ENCODE data around the gene BCAP29.

BCAP29 gene

GRCh38 chr7:107543338-107543993 is 36.6 kb upstream of the BCAP29 start:
- Histone ChIP-seq H4K8ac (ENCODE audit: low read depth, low read length) (no peak overlapping the region), H3K4me1 (ENCODE audit: control insufficient read depth, low read depth, low read length) (no peaks in the 10 kb centered on the region), H2AK5ac (ENCODE audit: low read length) (no peak overlapping the region), H2BK15ac (replicated peaks; ENCODE audit: low read depth) (no peak overlapping the region), H3K27ac (ENCODE audit: low read depth, low read length) (no peak overlapping the region), H3K27me3 (ENCODE audit: insufficient read depth, low read length, poor library complexity) (no peaks in the 10 kb centered on the region), H3K9ac (ENCODE audit: low read length) (no peak overlapping the region), H3K56ac (ENCODE audit: low read length) (no peak overlapping the region), H2BK5ac (ENCODE audit: low read length) (no peak overlapping the region), H3K18ac (ENCODE audit: low read length) (no peak overlapping the region), H3K4me2 (ENCODE audit: low read length) (no peak overlapping the region), H3K4me3 (ENCODE audit: low read length) (no peak overlapping the region), H4K5ac (ENCODE audit: low read length) (no peak overlapping the region), H3K79me1 (ENCODE audit: low read length) (peaks cover 5% of the 10 kb centered on the region), H2BK120ac (ENCODE audit: low read depth, low read length) (no peak overlapping the region), H3K36me3 (ENCODE audit: control insufficient read depth, insufficient read depth, low read length) (no peaks in the 10 kb centered on the region), H3K23ac (ENCODE audit: low read length) (no peak overlapping the region), H3K79me2 (ENCODE audit: control insufficient read depth, insufficient read depth, low read length) (no peaks in the 10 kb centered on the region), H3K4ac (ENCODE audit: low read depth, low read length) (no peak overlapping the region)
- DNase-seq, result no peak
- no CpG with 5 or more reads among the region's 5 CpGs for WGBS (ENCODE audit: extremely low coverage, insufficient coverage, low lambda C conversion rate)

- no peak overlapping the region for H3K18ac ChIP-seq (ENCODE audit: low read length)
- H3K4ac ChIP-seq (ENCODE audit: low read depth, low read length), result no peak overlapping the region
- no peak overlapping the region for H3K27ac ChIP-seq (ENCODE audit: low read depth, low read length)
- no peaks in the 10 kb centered on the region for H3K4me1 ChIP-seq (ENCODE audit: control insufficient read depth, low read depth, low read length)
- H3K9ac ChIP-seq (ENCODE audit: low read length), result no peak overlapping the region
- no peak overlapping the region for H3K4me3 ChIP-seq (ENCODE audit: low read length)
- H3K23ac ChIP-seq (ENCODE audit: low read length), result no peak overlapping the region
- H3K56ac ChIP-seq (ENCODE audit: low read length), result no peak overlapping the region
- H2BK15ac ChIP-seq (replicated peaks; ENCODE audit: low read depth), result no peak overlapping the region
- H3K79me2 ChIP-seq (ENCODE audit: control insufficient read depth, insufficient read depth, low read length), result no peaks in the 10 kb centered on the region
- no peak overlapping the region for H3K4me2 ChIP-seq (ENCODE audit: low read length)
- no peak overlapping the region for H2BK120ac ChIP-seq (ENCODE audit: low read depth, low read length)
- H2BK5ac ChIP-seq (ENCODE audit: low read length), result no peak overlapping the region
- H3K79me1 ChIP-seq (ENCODE audit: low read length), result peaks cover 5% of the 10 kb centered on the region
- H3K36me3 ChIP-seq (ENCODE audit: control insufficient read depth, insufficient read depth, low read length), result no peaks in the 10 kb centered on the region
- no peaks in the 10 kb centered on the region for H3K27me3 ChIP-seq (ENCODE audit: insufficient read depth, low read length, poor library complexity)
- no peak for DNase-seq
- no peak overlapping the region for H2AK5ac ChIP-seq (ENCODE audit: low read length)
- no CpG with 5 or more reads among the region's 4 CpGs for WGBS (ENCODE audit: extremely low coverage, insufficient coverage, low lambda C conversion rate)
- no peak overlapping the region for H4K5ac ChIP-seq (ENCODE audit: low read length)
- no peak overlapping the region for H4K8ac ChIP-seq (ENCODE audit: low read depth, low read length)
Measured at GRCh38 chr7:107544848-107545591, 35.0 kb upstream of the BCAP29 start.

DNA sequence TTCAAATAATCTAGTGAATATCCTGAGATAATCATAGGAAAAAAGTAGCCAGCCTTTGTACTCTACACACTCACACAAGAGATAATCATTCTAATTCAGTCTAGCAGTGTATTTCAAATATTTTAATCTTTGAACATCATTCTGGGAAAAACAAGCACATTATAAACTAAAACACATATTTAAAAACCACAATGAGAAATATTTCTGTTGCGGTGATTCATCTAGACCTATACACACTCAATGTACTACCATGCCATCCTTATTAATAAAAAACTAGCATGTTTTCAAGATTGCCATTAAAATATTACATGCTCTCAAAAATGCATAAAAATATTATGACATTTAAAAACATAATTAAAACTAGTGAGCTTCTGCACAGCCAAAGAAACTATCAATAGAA is 28.1 kb upstream of the BCAP29 start:
- Histone ChIP-seq H3K36me3 (ENCODE audit: control insufficient read depth, insufficient read depth, low read length) (no peaks in the 10 kb centered on the region), H3K79me2 (ENCODE audit: control insufficient read depth, insufficient read depth, low read length) (no peaks in the 10 kb centered on the region), H3K56ac (ENCODE audit: low read length) (no peak overlapping the region), H3K4me3 (ENCODE audit: low read length) (no peak overlapping the region), H3K18ac (ENCODE audit: low read length) (no peak overlapping the region), H3K4me1 (ENCODE audit: control insufficient read depth, low read depth, low read length) (no peaks in the 10 kb centered on the region), H4K5ac (ENCODE audit: low read length) (no peak overlapping the region), H2BK15ac (replicated peaks; ENCODE audit: low read depth) (no peak overlapping the region), H2BK5ac (ENCODE audit: low read length) (no peak overlapping the region), H3K9ac (ENCODE audit: low read length) (no peak overlapping the region), H4K8ac (ENCODE audit: low read depth, low read length) (no peak overlapping the region), H3K27ac (ENCODE audit: low read depth, low read length) (no peak overlapping the region), H3K23ac (ENCODE audit: low read length) (no peak overlapping the region), H2AK5ac (ENCODE audit: low read length) (no peak overlapping the region), H3K4me2 (ENCODE audit: low read length) (no peak overlapping the region), H3K27me3 (ENCODE audit: insufficient read depth, low read length, poor library complexity) (no peaks in the 10 kb centered on the region), H2BK120ac (ENCODE audit: low read depth, low read length) (no peak overlapping the region), H3K4ac (ENCODE audit: low read depth, low read length) (no peak overlapping the region), H3K79me1 (ENCODE audit: low read length) (no peaks in the 10 kb centered on the region)
- no peak for DNase-seq
- WGBS (ENCODE audit: extremely low coverage, insufficient coverage, low lambda C conversion rate), result no CpG with 5 or more reads among the region's 1 CpG

DNA sequence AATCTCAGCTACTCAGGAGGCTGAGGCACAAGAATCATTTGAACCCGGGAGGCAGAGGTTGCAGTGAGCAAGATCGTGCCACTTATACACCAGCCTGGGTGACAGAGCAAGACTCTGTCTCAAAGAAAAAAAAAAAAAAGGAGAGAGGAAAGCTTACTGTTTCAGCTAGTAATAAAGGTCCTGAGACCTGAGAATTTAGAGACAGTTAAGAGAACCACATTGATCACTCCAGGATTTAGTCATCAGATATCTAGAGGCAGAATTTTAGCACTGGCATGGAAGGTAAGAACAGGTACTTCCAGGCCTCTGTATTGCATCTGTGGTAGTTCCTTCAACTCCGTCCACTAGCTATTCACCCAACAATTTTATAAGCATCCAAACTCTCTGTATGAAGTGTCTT is 24.2 kb upstream of the BCAP29 start:
- Histone ChIP-seq H2AK5ac (ENCODE audit: low read length) (no peak overlapping the region), H3K23ac (ENCODE audit: low read length) (no peak overlapping the region), H3K18ac (ENCODE audit: low read length) (no peak overlapping the region), H3K4ac (ENCODE audit: low read depth, low read length) (no peak overlapping the region), H2BK5ac (ENCODE audit: low read length) (no peak overlapping the region), H3K79me2 (ENCODE audit: control insufficient read depth, insufficient read depth, low read length) (peaks cover 2% of the 10 kb centered on the region), H2BK15ac (replicated peaks; ENCODE audit: low read depth) (no peak overlapping the region), H3K27me3 (ENCODE audit: insufficient read depth, low read length, poor library complexity) (no peaks in the 10 kb centered on the region), H3K4me1 (ENCODE audit: control insufficient read depth, low read depth, low read length) (no peaks in the 10 kb centered on the region), H3K79me1 (ENCODE audit: low read length) (peaks cover 4% of the 10 kb centered on the region), H3K4me2 (ENCODE audit: low read length) (no peak overlapping the region), H3K27ac (ENCODE audit: low read depth, low read length) (no peak overlapping the region), H3K9ac (ENCODE audit: low read length) (no peak overlapping the region), H4K5ac (ENCODE audit: low read length) (no peak overlapping the region), H2BK120ac (ENCODE audit: low read depth, low read length) (no peak overlapping the region), H3K4me3 (ENCODE audit: low read length) (no peak overlapping the region), H3K36me3 (ENCODE audit: control insufficient read depth, insufficient read depth, low read length) (no peaks in the 10 kb centered on the region), H4K8ac (ENCODE audit: low read depth, low read length) (no peak overlapping the region), H3K56ac (ENCODE audit: low read length) (no peak overlapping the region)
- WGBS (ENCODE audit: extremely low coverage, insufficient coverage, low lambda C conversion rate), result no CpG with 5 or more reads among the region's 3 CpGs
- DNase-seq, result no peak

GRCh38 chr7:107559864-107560263 is 20.2 kb upstream of the BCAP29 start:
- H3K27me3 ChIP-seq (ENCODE audit: insufficient read depth, low read length, poor library complexity), result no peaks in the 10 kb centered on the region
- H4K5ac ChIP-seq (ENCODE audit: low read length), result no peak overlapping the region
- no peaks in the 10 kb centered on the region for H3K36me3 ChIP-seq (ENCODE audit: control insufficient read depth, insufficient read depth, low read length)
- peaks cover 1% of the 10 kb centered on the region for H3K4me1 ChIP-seq (ENCODE audit: control insufficient read depth, low read depth, low read length)
- H3K18ac ChIP-seq (ENCODE audit: low read length), result no peak overlapping the region
- peaks cover 9% of the 10 kb centered on the region for H3K79me1 ChIP-seq (ENCODE audit: low read length)
- H3K56ac ChIP-seq (ENCODE audit: low read length), result no peak overlapping the region
- no peak overlapping the region for H2BK5ac ChIP-seq (ENCODE audit: low read length)
- H2BK120ac ChIP-seq (ENCODE audit: low read depth, low read length), result no peak overlapping the region
- no peak overlapping the region for H3K23ac ChIP-seq (ENCODE audit: low read length)
- H2BK15ac ChIP-seq (replicated peaks; ENCODE audit: low read depth), result no peak overlapping the region
- H3K4me3 ChIP-seq (ENCODE audit: low read length), result no peak overlapping the region
- H3K4me2 ChIP-seq (ENCODE audit: low read length), result no peak overlapping the region
- no peak overlapping the region for H2AK5ac ChIP-seq (ENCODE audit: low read length)
- peak; percentile 18 for DNase-seq
- no peak overlapping the region for H3K27ac ChIP-seq (ENCODE audit: low read depth, low read length)
- no CpG with 5 or more reads among the region's 2 CpGs for WGBS (ENCODE audit: extremely low coverage, insufficient coverage, low lambda C conversion rate)
- no peak overlapping the region for H4K8ac ChIP-seq (ENCODE audit: low read depth, low read length)
- H3K79me2 ChIP-seq (ENCODE audit: control insufficient read depth, insufficient read depth, low read length), result peaks cover 4% of the 10 kb centered on the region
- no peak overlapping the region for H3K4ac ChIP-seq (ENCODE audit: low read depth, low read length)
- no peak overlapping the region for H3K9ac ChIP-seq (ENCODE audit: low read length)
